Measurements from ENCODE around the gene RUFY4. TPM values are rescaled to one million over a fixed set of nuclear protein-coding genes. Genes with fewer than 3 reads are reported as not detected.

The RUFY4 gene
- total RNA-seq, 1 donor from 2014 or later = not detected

DNA sequence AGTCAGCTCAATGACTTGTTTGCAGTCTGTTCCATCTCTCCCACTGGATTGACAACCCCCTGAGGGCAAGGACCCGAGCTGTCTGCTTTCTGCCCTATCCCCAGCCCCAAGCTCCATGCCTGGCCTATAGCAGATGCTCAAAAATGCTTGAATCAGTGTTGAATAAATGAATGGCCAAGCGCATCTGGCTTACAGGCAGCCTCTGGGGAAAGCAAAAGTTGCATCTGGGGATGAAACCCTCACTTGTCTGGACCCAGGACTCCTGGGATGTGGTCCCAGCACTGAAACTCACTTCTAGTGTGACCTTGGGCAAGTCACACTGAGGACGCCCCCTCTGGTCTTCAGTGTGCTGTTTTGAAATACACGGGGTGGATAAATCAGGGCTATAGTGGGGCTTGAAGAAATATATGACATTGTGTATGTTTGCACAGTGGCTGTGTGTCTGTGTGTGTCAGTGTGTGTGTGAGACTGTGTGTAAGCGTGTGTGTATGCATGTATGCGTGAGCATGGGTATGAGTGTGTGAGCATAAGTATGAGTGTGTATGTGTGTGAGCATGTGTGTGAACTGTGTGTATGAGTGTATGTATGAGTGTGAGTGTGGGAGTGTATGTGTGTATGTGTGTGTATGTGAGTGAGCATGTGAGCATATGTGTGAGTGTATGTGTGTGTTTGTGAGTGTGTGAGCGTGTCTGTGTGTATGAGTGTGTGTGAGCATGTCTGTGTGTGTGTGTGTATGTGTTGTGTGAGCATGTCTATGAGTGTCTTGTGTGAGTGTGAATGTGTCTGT is 38.5 kb upstream of the RUFY4 start:
- FAIRE-seq (peak; percentile 49), DNase-seq (ENCODE audit: low read depth) (no peak)
- no peaks in the 10 kb centered on the region for H4K20me1 ChIP-seq (ENCODE audit: insufficient read depth, low read length)
- H3K27me3 ChIP-seq (ENCODE audit: insufficient read depth, low read length) = peaks cover 14% of the 10 kb centered on the region
- no peak overlapping the region for H2AFZ ChIP-seq (ENCODE audit: low read depth, low read length)
- no peaks in the 10 kb centered on the region for H3K9me3 Mint-ChIP-seq (ENCODE audit: unreplicated experiment)
- no peaks in the 10 kb centered on the region for H3K4me1 ChIP-seq (ENCODE audit: insufficient read depth, low read length)
- H3K27ac Mint-ChIP-seq (ENCODE audit: unreplicated experiment) = no peak overlapping the region
- no peaks in the 10 kb centered on the region for H3K9me3 ChIP-seq (ENCODE audit: insufficient read depth, low read depth, low read length)
- no peak overlapping the region for H3K27ac ChIP-seq (ENCODE audit: low read depth, low read length)
- H3K79me2 ChIP-seq (ENCODE audit: insufficient read depth, low read length) = no peaks in the 10 kb centered on the region
- no peak overlapping the region for H3K4me3 ChIP-seq (ENCODE audit: insufficient read depth, low read depth, low read length)
- peaks cover 5% of the 10 kb centered on the region for H3K36me3 Mint-ChIP-seq (ENCODE audit: low read depth, unreplicated experiment)
- H3K9ac ChIP-seq (ENCODE audit: low read length) = no peak overlapping the region
- H3K4me1 Mint-ChIP-seq (ENCODE audit: low read depth, unreplicated experiment) = peaks cover 6% of the 10 kb centered on the region
- H3K36me3 ChIP-seq (ENCODE audit: insufficient read depth, low read length) = no peaks in the 10 kb centered on the region
- no peak overlapping the region for H3K4me3 Mint-ChIP-seq (ENCODE audit: unreplicated experiment)
- TF ChIP-seq, protein P1, sequence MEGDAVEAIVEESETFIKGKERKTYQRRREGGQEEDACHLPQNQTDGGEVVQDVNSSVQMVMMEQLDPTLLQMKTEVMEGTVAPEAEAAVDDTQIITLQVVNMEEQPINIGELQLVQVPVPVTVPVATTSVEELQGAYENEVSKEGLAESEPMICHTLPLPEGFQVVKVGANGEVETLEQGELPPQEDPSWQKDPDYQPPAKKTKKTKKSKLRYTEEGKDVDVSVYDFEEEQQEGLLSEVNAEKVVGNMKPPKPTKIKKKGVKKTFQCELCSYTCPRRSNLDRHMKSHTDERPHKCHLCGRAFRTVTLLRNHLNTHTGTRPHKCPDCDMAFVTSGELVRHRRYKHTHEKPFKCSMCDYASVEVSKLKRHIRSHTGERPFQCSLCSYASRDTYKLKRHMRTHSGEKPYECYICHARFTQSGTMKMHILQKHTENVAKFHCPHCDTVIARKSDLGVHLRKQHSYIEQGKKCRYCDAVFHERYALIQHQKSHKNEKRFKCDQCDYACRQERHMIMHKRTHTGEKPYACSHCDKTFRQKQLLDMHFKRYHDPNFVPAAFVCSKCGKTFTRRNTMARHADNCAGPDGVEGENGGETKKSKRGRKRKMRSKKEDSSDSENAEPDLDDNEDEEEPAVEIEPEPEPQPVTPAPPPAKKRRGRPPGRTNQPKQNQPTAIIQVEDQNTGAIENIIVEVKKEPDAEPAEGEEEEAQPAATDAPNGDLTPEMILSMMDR (IDR thresholded peaks at IDR 0.05; ENCODE audit: insufficient read depth, low read depth, low read length) = no peak
- TF ChIP-seq EZH2 (IDR thresholded peaks at IDR 0.05; ENCODE audit: insufficient read depth, low read length) = no peak
- no peak overlapping the region for H3K4me2 ChIP-seq (ENCODE audit: low read length)
- peaks cover 48% of the 10 kb centered on the region for H3K27me3 Mint-ChIP-seq (ENCODE audit: low read depth, unreplicated experiment)

DNA sequence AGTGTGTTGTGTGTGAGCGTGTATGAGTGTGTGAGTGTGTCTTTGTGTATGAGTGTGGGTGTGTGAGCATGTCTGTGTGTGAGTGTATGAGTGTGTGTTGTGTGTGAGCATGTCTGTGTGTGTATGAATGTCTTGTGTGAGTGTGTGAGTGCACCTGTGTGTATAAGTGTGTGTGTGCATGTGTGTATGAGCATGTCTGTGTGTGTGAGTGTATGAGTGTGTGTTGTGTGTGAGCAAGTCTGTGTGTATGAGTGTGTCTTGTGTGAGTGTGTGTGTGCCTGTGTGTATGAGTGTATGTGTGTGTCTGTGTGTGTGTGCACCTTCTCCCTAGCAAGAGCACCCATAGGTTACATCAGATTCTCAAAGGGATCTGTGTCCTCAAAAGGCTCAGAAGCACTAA is 37.8 kb upstream of the RUFY4 start:
- Histone ChIP-seq H3K9me3 (ENCODE audit: insufficient read depth, low read depth, low read length) (no peaks in the 10 kb centered on the region), H3K27ac (ENCODE audit: low read depth, low read length) (no peak overlapping the region), H3K4me1 (ENCODE audit: insufficient read depth, low read length) (no peaks in the 10 kb centered on the region), H3K4me2 (ENCODE audit: low read length) (no peak overlapping the region), H3K4me3 (ENCODE audit: insufficient read depth, low read depth, low read length) (no peak overlapping the region), H4K20me1 (ENCODE audit: insufficient read depth, low read length) (no peaks in the 10 kb centered on the region), H3K9ac (ENCODE audit: low read length) (no peak overlapping the region), H3K27me3 (ENCODE audit: insufficient read depth, low read length) (peaks cover 17% of the 10 kb centered on the region), H2AFZ (ENCODE audit: low read depth, low read length) (no peak overlapping the region), H3K36me3 (ENCODE audit: insufficient read depth, low read length) (no peaks in the 10 kb centered on the region), H3K79me2 (ENCODE audit: insufficient read depth, low read length) (no peaks in the 10 kb centered on the region)
- H3K36me3 Mint-ChIP-seq (ENCODE audit: low read depth, unreplicated experiment) = peaks cover 5% of the 10 kb centered on the region
- H3K4me3 Mint-ChIP-seq (ENCODE audit: unreplicated experiment) = no peak overlapping the region
- H3K27ac Mint-ChIP-seq (ENCODE audit: unreplicated experiment) = no peak overlapping the region
- FAIRE-seq (peak; percentile 54), DNase-seq (ENCODE audit: low read depth) (no peak)
- H3K9me3 Mint-ChIP-seq (ENCODE audit: unreplicated experiment) = no peaks in the 10 kb centered on the region
- peaks cover 3% of the 10 kb centered on the region for H3K4me1 Mint-ChIP-seq (ENCODE audit: low read depth, unreplicated experiment)
- TF ChIP-seq, protein P1 (IDR thresholded peaks at IDR 0.05; ENCODE audit: insufficient read depth, low read depth, low read length) = no peak
- no peak for TF ChIP-seq EZH2 (IDR thresholded peaks at IDR 0.05; ENCODE audit: insufficient read depth, low read length)
- H3K27me3 Mint-ChIP-seq (ENCODE audit: low read depth, unreplicated experiment) = peaks cover 48% of the 10 kb centered on the region

DNA sequence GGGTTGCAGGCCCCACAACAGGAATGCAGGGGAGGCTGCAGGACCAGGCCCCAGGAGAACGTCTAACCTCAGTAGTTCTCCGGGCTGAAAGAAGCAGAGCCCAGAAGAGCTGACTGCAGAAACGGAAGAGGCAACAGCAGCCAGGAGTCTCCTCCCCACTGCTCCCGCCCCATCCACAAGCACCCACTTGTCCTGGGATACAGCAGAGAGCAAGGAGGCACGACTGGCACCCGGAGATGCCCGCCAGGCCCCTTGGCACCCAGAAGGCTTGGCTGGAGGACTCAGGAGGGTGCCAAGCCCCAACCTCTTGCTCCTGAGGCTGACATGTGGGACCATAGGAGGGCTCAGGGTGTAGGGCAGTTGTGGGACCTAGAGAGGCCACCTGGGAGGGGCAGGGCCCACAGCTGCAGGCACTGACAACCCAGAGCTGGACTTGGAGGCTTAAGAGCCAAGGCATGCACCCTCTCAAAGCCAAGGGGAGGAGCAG is 37.2 kb upstream of the RUFY4 start:
- H3K27me3 ChIP-seq (ENCODE audit: insufficient read depth, low read length) = peaks cover 21% of the 10 kb centered on the region
- no peak overlapping the region for H3K4me3 Mint-ChIP-seq (ENCODE audit: unreplicated experiment)
- no peak overlapping the region for H3K4me3 ChIP-seq (ENCODE audit: insufficient read depth, low read depth, low read length)
- no peaks in the 10 kb centered on the region for H4K20me1 ChIP-seq (ENCODE audit: insufficient read depth, low read length)
- H2AFZ ChIP-seq (ENCODE audit: low read depth, low read length) = no peak overlapping the region
- no peak overlapping the region for H3K4me2 ChIP-seq (ENCODE audit: low read length)
- H3K36me3 Mint-ChIP-seq (ENCODE audit: low read depth, unreplicated experiment) = peaks cover 5% of the 10 kb centered on the region
- H3K9ac ChIP-seq (ENCODE audit: low read length) = no peak overlapping the region
- no peak for FAIRE-seq
- no peaks in the 10 kb centered on the region for H3K9me3 ChIP-seq (ENCODE audit: insufficient read depth, low read depth, low read length)
- no peaks in the 10 kb centered on the region for H3K36me3 ChIP-seq (ENCODE audit: insufficient read depth, low read length)
- no peaks in the 10 kb centered on the region for H3K79me2 ChIP-seq (ENCODE audit: insufficient read depth, low read length)
- H3K9me3 Mint-ChIP-seq (ENCODE audit: unreplicated experiment) = no peaks in the 10 kb centered on the region
- TF ChIP-seq EZH2 (IDR thresholded peaks at IDR 0.05; ENCODE audit: insufficient read depth, low read length) = no peak
- TF ChIP-seq, protein P1 (IDR thresholded peaks at IDR 0.05; ENCODE audit: insufficient read depth, low read depth, low read length) = no peak
- DNase-seq (ENCODE audit: low read depth) = no peak
- H3K4me1 Mint-ChIP-seq (ENCODE audit: low read depth, unreplicated experiment) = peaks cover 3% of the 10 kb centered on the region
- no peak overlapping the region for H3K27ac ChIP-seq (ENCODE audit: low read depth, low read length)
- no peak overlapping the region for H3K27ac Mint-ChIP-seq (ENCODE audit: unreplicated experiment)
- H3K27me3 Mint-ChIP-seq (ENCODE audit: low read depth, unreplicated experiment) = peaks cover 52% of the 10 kb centered on the region
- H3K4me1 ChIP-seq (ENCODE audit: insufficient read depth, low read length) = no peaks in the 10 kb centered on the region

All from astrocyte (in vitro differentiated cells and primary cell).